ENCODE data around the gene RNU1-2.
"Not testable (repeated sequence)": the region's sequence is repeated elsewhere in the genome, so short reads cannot be mapped to it uniquely, and the experiment has no call there.

RNU1-2 gene

GRCh38 chr1:16904560-16905109 is 8.9 kb downstream of the RNU1-2 start:
- H3K4me2 ChIP-seq (ENCODE audit: low read length): peak overlapping the region; percentile 89
- no peaks in the 10 kb centered on the region for H3K9me3 ChIP-seq (replicated peaks; ENCODE audit: low read length)
- H3K36me3 ChIP-seq (ENCODE audit: insufficient read depth, low read length): no peaks in the 10 kb centered on the region
- no peaks in the 10 kb centered on the region for H3K27me3 ChIP-seq (ENCODE audit: control insufficient read depth, insufficient read depth, low read length)
- peak overlapping the region; percentile 72 for H3K4me3 ChIP-seq (ENCODE audit: low read length)
- H3K4me1 ChIP-seq (ENCODE audit: control insufficient read depth, insufficient read depth, low read length): peaks cover 28% of the 10 kb centered on the region
- peak overlapping the region; percentile 94 for H3K9ac ChIP-seq (ENCODE audit: low read depth, low read length)

GRCh38 chr1:16905110-16905867 is 9.5 kb downstream of the RNU1-2 start:
- H3K9ac ChIP-seq (ENCODE audit: low read depth, low read length): peak overlapping the region; percentile 94
- H3K4me3 ChIP-seq (ENCODE audit: low read length): peak overlapping the region; percentile 72
- no peaks in the 10 kb centered on the region for H3K9me3 ChIP-seq (replicated peaks; ENCODE audit: low read length)
- peaks cover 28% of the 10 kb centered on the region for H3K4me1 ChIP-seq (ENCODE audit: control insufficient read depth, insufficient read depth, low read length)
- no peaks in the 10 kb centered on the region for H3K36me3 ChIP-seq (ENCODE audit: insufficient read depth, low read length)
- H3K27me3 ChIP-seq (ENCODE audit: control insufficient read depth, insufficient read depth, low read length): no peaks in the 10 kb centered on the region
- peak overlapping the region; percentile 89 for H3K4me2 ChIP-seq (ENCODE audit: low read length)

GRCh38 chr1:16905868-16906702 is 10.3 kb downstream of the RNU1-2 start:
- H3K9me3 ChIP-seq (replicated peaks; ENCODE audit: low read length): no peaks in the 10 kb centered on the region
- H3K4me3 ChIP-seq (ENCODE audit: low read length): no peak overlapping the region
- no peak overlapping the region for H3K9ac ChIP-seq (ENCODE audit: low read depth, low read length)
- peaks cover 28% of the 10 kb centered on the region for H3K4me1 ChIP-seq (ENCODE audit: control insufficient read depth, insufficient read depth, low read length)
- H3K27me3 ChIP-seq (ENCODE audit: control insufficient read depth, insufficient read depth, low read length): no peaks in the 10 kb centered on the region
- no peaks in the 10 kb centered on the region for H3K36me3 ChIP-seq (ENCODE audit: insufficient read depth, low read length)
- H3K4me2 ChIP-seq (ENCODE audit: low read length): peak overlapping the region; percentile 17

GRCh38 chr1:16906873-16907272 is 11.1 kb downstream of the RNU1-2 start:
- Histone ChIP-seq H3K4me2 (ENCODE audit: low read length) (no peak overlapping the region), H3K4me3 (ENCODE audit: low read length) (no peak overlapping the region), H3K9ac (ENCODE audit: low read depth, low read length) (no peak overlapping the region), H3K4me1 (ENCODE audit: control insufficient read depth, insufficient read depth, low read length) (peaks cover 28% of the 10 kb centered on the region), H3K27me3 (ENCODE audit: control insufficient read depth, insufficient read depth, low read length) (no peaks in the 10 kb centered on the region), H3K36me3 (ENCODE audit: insufficient read depth, low read length) (no peaks in the 10 kb centered on the region), H3K9me3 (replicated peaks; ENCODE audit: low read length) (no peaks in the 10 kb centered on the region)

GRCh38 chr1:16907870-16908758 is 12.3 kb downstream of the RNU1-2 start:
- no peaks in the 10 kb centered on the region for H3K27me3 ChIP-seq (ENCODE audit: control insufficient read depth, insufficient read depth, low read length)
- H3K4me1 ChIP-seq (ENCODE audit: control insufficient read depth, insufficient read depth, low read length): peaks cover 27% of the 10 kb centered on the region
- no peaks in the 10 kb centered on the region for H3K36me3 ChIP-seq (ENCODE audit: insufficient read depth, low read length)
- no peaks in the 10 kb centered on the region for H3K9me3 ChIP-seq (replicated peaks; ENCODE audit: low read length)
- no peak overlapping the region for H3K4me2 ChIP-seq (ENCODE audit: low read length)
- H3K4me3 ChIP-seq (ENCODE audit: low read length): no peak overlapping the region
- H3K9ac ChIP-seq (ENCODE audit: low read depth, low read length): no peak overlapping the region

- H3K4me1 ChIP-seq (ENCODE audit: control insufficient read depth, insufficient read depth, low read length): peaks cover 17% of the 10 kb centered on the region
- H3K9ac ChIP-seq (ENCODE audit: low read depth, low read length); H3K27me3 ChIP-seq (ENCODE audit: control insufficient read depth, insufficient read depth, low read length); H3K9me3 ChIP-seq (replicated peaks; ENCODE audit: low read length); H3K4me3 ChIP-seq (ENCODE audit: low read length); H3K36me3 ChIP-seq (ENCODE audit: insufficient read depth, low read length); H3K4me2 ChIP-seq (ENCODE audit: low read length): not testable (repeated sequence)
These were observed 16.3 kb downstream of the RNU1-2 start for GRCh38 chr1:16911851-16912721.

GRCh38 chr1:16912742-16913141 is 17.0 kb downstream of the RNU1-2 start:
- H3K27me3 ChIP-seq (ENCODE audit: control insufficient read depth, insufficient read depth, low read length); H3K4me2 ChIP-seq (ENCODE audit: low read length); H3K36me3 ChIP-seq (ENCODE audit: insufficient read depth, low read length); H3K9me3 ChIP-seq (replicated peaks; ENCODE audit: low read length); H3K9ac ChIP-seq (ENCODE audit: low read depth, low read length); H3K4me3 ChIP-seq (ENCODE audit: low read length): not testable (repeated sequence)
- peaks cover 17% of the 10 kb centered on the region for H3K4me1 ChIP-seq (ENCODE audit: control insufficient read depth, insufficient read depth, low read length)

- H3K9ac ChIP-seq (ENCODE audit: low read depth, low read length): peak overlapping the region; percentile 92
- no peaks in the 10 kb centered on the region for H3K36me3 ChIP-seq (ENCODE audit: insufficient read depth, low read length)
- no peaks in the 10 kb centered on the region for H3K9me3 ChIP-seq (replicated peaks; ENCODE audit: low read length)
- peak overlapping the region; percentile 100 for H3K4me2 ChIP-seq (ENCODE audit: low read length)
- H3K27me3 ChIP-seq (ENCODE audit: control insufficient read depth, insufficient read depth, low read length): no peaks in the 10 kb centered on the region
- H3K4me3 ChIP-seq (ENCODE audit: low read length): peak overlapping the region; percentile 90
- H3K4me1 ChIP-seq (ENCODE audit: control insufficient read depth, insufficient read depth, low read length): peaks cover 17% of the 10 kb centered on the region
These were observed 17.5 kb downstream of the RNU1-2 start for GRCh38 chr1:16913181-16913832.

GRCh38 chr1:16913833-16914662 is 18.3 kb downstream of the RNU1-2 start:
- peak overlapping the region; percentile 92 for H3K9ac ChIP-seq (ENCODE audit: low read depth, low read length)
- peak overlapping the region; percentile 90 for H3K4me3 ChIP-seq (ENCODE audit: low read length)
- peaks cover 17% of the 10 kb centered on the region for H3K4me1 ChIP-seq (ENCODE audit: control insufficient read depth, insufficient read depth, low read length)
- peak overlapping the region; percentile 100 for H3K4me2 ChIP-seq (ENCODE audit: low read length)
- H3K9me3 ChIP-seq (replicated peaks; ENCODE audit: low read length): no peaks in the 10 kb centered on the region
- no peaks in the 10 kb centered on the region for H3K27me3 ChIP-seq (ENCODE audit: control insufficient read depth, insufficient read depth, low read length)
- no peaks in the 10 kb centered on the region for H3K36me3 ChIP-seq (ENCODE audit: insufficient read depth, low read length)

All from skeletal muscle satellite cell (primary cell).